Measurements from ENCODE around the gene PRKN. TPM values are rescaled to one million over a fixed set of nuclear protein-coding genes. Genes with fewer than 3 reads are reported as not detected.
"Not testable (repeated sequence)": the region's sequence is repeated elsewhere in the genome, so short reads cannot be mapped to it uniquely, and the experiment has no call there.

The PRKN gene
- total RNA-seq, 1 donor from 2014 or later, result 5.9 TPM

DNA sequence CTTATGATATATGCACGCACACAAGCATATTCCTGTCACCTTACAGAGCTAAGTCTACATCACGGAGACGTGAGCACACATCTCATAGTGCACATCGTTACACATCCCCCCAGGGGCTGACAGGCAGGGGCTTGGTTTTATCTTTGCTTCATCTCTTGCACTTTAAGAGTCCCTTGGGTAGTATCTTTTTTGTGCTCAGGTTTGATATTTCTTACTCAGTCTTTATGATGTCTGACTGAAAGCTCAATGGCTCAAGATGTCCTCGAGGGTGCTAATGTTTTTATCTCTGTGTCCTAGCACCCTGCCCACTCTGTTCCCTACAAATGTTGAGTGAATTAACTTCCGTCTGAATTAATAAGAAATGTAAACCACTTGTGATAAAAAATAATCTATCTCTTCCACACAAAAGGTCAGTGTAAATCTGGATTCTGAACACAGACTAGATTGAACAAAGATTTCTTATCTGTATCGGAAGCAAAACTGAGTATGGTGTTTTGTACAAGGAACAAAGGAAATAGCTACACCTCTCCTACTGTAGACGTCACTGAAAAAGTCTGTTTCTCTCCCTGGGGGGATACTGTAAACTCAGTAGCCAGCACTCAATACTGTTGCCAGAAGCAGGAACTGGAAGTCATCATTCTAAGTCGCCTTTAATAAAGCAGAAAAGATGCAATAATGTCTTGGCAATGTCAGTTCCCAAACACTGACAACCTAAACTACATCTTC is 195.1 kb downstream of the PRKN start:
- no peak for DNase-seq

DNA sequence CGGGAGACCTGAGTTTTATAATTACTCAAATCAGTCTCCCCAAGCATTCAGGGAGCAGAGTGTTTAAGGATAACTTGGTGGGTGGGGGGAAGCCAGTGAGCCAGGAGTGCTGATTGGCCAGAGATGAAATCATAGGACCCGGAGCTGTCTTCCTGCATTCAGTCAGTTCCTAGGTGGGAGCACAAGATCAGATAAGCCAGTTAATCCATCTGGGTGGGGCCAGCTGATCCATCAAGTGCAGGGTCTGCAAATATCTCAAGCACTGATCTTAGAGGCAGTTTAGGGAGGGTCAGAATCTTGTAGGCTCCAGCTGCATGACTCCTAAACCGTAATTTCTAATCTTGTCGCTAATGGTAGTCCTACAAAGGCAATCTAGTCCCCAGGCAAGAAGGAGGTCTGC is 196.2 kb downstream of the PRKN start:
- not testable (repeated sequence) for DNase-seq

DNA sequence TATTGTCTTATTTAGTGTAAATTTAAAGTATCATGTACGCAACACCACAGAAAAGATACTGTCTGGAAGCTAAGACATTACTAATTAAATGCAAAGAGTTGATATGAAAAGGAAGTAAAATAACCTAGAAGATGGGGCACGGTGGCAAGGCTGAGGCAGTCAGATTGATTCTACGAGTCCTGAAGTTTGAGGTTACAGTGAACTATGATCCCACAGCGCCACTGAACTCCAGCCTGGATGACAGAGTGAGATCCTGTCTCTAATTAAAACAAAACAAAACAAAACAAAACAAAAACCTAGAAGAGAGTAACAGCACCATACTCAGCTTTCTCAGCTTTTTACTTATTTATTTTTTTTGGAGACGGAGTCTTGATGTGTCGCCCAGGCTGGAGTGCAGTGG is 199.0 kb downstream of the PRKN start:
- DNase-seq, result no peak

DNA sequence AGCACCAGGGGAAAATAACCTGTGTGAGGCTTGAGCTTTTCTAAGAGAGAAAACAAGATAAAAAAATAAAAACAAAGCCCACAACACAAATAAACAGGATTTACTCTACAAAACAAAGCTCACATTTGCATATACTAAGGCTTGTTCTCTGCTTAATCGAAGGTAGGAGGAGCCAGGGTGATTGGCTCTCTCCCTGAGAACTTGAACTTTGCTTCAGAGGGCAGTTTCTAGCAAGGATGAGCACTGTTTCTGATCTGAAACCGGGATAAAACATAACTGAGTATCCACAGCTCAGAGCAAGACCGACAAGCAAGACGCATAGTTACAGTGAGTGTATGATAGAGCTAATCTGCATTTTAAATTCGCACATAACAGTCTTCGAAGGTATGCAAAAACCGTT is 200.6 kb downstream of the PRKN start:
- DNase-seq, result no peak

DNA sequence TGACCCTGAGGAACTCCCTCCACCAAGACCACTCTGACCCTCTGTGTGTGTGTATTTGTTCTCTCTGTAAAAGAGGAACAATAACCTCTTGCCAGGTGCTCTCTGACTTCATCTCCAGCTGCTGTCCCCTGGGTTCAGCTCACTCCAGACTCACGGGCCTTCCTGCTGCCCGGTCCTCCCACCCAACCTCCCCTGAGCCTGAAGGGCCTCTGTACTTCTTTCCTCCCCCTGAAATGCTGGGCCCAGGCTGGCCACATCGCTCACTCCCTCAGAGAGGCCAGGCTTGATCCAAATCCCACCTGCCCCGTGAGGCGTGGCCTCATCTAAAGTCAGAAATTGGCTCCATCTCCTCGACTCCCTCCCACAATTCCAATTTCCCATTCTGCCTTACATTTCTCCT is 202.4 kb downstream of the PRKN start:
- no peak for DNase-seq

DNA sequence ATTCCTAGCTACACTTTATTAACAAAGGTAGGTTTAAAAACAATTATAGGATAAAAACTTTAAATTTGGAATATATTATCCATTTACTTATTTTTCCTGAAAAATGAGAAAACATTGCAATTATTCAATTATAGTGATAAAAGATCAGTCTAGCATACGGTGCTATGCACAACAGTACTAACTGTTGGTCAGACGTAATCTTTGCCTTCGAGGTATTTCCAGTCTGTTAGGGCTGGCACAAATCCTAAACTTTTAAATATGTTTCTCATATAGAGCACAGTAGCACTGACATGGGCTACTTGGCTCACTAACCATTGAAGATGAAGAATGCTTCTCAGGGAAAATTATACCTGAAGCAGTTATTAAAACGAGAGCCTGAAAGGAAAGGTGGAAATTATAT is 214.8 kb downstream of the PRKN start:
- DNase-seq, result no peak

DNA sequence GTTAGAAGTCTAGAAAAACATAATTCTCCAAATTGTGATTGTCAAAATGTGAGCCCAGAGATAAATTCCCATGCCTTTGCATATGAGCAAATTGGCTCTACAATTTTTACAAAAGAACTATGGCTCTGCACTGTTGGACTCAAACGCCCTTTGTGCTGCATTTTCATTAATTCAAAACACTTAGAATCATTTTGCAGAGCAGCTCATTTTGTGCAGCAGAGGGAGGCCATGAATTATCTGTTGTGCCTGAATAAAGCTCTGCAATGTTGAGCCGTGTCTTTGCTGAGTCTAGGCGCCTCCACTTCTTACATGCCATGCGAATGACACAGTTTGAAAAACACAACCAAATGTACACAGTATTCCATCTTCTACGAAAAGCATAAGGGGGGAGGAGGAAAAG is 230.2 kb downstream of the PRKN start:
- no peak for DNase-seq

DNA sequence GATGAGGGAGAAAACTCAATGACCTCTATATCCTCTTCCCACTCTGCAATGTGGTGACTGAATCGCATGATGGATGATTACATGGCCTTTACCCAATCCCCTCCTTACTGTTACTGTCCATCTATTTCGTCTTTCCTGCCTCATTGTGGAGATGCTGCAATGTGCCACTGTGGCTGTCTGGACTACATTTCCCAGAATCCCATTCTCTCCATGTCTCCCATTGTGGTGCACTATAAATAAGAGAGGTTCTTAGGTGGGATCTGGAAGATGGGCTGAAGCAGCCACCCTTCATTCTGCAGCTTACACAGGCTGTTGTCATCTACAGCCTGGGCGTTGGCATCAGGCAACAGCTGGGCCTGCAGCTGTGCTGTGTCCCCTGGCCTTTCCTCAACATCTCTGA is 233.6 kb downstream of the PRKN start:
- DNase-seq, result no peak

DNA sequence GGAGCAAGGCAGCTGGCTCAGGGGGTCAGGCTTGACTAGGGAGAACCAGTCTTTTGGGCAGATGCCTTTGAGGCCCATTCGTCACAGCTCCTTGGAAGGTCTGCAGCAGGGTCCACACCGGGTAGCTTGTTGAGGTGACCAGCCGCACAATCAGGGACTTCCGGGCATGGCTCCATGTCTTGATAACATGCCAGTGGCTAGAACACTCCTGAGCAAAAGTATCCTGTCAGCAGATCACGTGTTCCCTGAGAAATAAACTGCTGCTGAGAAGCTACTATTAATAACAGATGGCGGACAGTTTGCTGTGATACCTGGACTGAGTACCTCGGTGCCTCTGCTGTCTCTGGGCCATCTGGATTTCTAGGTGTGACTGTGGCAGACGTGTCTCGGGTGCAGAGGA is 235.9 kb downstream of the PRKN start:
- DNase-seq, result no peak

DNA sequence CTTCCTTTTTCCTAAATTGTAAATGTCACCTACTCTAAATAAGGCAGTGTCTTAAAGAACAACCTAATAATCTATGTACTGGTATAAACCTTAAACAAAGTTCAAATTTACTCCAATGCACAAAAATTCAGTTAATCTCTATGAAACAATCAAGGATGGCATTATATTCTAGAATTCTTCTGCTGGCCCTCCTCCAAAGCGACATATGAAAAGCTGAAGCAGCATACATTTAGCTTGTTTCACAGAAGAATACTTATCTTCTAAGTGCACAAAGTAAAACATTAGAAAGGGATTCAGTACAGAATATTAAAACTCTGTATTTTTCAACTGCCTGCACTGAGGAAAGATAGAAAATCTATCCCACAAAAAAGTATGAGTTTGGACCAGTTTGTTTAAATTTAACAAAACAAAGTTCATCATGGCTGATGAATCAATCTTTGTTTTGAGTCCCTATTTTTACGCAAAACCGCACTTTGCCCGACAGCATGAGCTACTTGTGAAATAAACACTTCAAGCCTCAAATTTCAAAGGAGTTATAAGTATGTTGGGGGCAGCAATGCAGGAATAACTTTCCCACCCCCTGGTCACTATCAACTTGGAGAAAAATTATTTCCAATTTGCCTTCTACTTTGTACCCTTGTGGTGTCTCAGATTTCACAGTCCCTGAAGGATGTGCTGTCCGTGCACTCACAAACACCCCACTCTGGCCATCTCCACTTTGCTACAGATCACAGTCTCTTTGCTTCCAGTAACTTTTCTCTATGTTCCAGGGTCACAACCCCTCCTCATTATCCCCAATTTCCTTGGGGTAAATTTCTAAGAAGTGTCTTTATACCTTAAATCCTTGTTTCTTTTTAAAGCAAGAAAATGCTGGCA is 238.2 kb downstream of the PRKN start:
- DNase-seq, result no peak

DNA sequence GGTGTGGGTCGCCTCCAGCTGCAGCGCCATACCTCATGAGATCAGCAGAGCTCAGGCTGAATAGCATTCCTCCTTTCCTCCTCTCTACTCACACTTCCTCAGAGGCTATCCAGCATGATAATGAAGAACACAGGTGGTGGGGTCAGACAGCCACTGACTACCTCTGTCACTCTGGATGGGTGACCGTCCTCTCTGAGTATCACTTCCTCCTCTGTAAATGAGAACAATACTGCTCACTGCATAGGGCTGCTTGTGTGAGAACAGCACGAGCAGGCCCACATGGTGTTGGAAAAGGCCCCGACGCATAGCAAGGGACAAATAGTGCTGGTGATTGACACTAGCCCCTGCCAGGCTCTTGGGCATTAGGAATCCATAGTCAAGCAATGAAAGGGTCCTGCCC is 239.1 kb downstream of the PRKN start:
- no peak for DNase-seq

DNA sequence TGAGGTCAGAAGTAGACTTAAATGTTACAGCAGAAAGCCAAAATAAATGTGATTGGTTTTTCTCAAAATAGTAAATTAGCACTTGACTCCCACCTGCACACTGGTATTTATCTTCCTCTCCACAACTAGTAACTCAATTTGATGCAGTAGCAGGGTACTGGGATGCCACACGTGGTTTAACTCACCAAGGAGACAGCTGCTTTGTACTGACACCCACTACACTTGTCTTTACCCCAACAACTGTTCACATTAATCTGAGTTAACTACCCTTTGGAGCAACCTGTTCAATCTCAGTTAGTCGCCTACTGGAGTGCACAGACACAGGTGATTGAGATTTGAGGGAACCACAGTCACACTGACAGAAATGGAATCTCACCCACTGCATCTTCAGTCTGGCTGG is 242.1 kb downstream of the PRKN start:
- no peak for DNase-seq

DNA sequence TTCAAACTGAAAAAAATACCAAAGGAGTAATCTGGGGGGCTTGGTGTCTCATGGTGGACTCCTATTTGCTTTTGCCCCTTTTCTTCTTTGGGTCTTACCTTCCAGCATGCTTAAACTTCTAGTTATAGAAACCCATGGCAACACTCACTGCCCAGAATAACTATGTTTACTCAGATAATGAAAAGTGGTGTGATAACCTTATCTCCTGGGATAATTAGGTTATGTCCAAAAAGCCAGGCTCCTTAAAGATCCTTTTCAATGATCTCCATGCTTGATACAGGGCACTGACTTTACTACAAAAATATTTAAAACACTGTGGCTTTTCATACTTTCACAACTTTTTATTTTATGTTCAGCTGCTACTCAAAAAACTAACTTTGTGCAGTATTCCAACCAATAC is 245.6 kb downstream of the PRKN start:
- no peak for DNase-seq

DNA sequence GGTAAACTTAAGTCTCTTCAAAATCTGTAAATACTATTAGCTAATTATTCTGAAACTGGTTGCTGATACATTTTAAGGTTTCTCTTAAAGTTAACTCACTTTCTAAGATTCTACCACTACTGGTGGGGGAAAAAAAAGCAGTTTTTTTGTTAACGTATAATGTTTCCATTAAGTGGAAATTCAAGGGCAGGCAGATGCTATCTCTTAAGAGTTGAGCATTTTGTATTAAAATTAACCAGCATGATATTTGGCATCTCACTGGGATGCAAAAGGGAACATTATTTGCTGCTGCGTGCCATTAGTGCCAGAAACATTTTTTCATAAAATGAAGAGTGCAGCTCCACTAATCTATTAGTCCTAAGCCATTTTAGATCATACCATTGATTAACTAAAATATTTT is 246.2 kb downstream of the PRKN start:
- DNase-seq, result no peak

DNA sequence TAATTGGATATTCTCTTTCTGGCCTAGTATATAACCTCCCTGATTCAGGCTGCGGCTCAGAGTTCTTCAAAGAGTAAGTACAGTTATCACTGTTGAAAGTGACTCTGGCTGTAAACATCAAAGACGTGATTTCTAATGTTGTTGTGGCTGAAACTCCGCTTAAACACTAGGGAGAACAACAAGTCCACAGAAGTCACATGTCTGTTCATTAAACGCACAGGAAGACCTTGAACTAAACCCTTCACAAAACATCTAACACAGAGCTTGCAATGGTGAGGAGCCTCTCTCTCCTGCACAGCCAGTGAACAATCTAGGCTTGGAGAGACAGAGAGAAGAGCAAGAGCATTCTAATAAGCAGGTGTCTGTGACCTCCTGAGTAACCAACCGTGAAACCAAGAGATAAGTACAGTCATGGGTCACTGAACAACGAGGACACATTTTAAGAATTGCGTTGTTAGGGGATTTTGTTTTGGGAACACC is 249.3 kb downstream of the PRKN start:
- DNase-seq, result no peak

DNA sequence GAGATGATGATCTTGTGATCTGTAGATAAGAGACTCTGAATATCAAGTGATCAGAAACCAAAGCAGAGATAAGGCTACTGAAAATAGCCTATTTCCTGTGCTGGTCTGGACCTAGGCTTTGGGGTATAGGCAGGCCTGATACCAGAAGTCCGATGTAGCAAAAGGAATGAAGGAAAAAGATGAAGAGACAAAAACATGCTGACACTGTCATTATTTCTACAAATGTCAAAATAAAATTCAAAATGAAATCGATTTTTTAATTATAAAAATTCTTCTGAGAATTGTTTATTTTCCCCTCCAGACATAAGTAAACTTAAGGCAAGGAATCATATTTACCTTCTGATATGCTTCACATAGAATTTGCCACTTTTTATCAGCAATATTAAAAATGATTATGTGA is 252.8 kb downstream of the PRKN start:
- DNase-seq, result no peak

DNA sequence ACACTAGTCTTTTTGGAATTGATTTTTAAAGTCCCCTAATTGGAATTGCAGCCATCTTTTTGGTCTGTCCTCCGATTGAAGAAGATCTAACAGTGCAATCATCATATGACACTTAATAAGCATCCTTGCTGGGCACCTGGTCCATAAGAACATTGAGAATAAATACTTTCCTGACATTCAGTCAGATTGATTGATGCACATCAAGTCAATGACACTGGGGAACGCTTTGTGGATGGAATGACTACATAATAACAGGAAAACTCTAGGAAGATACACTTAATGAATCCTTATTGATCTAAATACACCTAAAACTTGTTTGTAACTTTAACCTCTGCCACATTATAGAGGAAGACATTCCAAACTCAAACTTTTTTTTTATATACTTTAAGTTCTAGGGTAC is 255.7 kb downstream of the PRKN start:
- DNase-seq, result no peak

DNA sequence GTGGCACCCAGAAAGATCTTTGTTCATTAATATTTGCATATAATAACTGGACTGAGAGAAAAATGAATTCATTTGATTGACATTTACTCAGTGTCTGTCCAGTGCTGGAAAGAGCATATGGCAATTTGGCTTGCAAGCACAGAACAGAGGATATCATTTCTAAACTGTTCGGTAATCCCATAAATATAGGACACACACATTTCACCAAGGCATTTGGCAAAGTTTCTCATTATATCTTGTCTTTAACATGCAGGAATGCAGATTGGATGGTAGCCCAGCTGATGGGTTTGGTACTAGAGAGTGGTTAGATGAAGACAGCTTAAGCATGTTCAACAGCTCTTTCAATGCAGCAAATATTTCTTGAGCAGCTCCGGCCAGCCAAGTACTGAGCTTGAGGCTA is 259.2 kb downstream of the PRKN start:
- no peak for DNase-seq

DNA sequence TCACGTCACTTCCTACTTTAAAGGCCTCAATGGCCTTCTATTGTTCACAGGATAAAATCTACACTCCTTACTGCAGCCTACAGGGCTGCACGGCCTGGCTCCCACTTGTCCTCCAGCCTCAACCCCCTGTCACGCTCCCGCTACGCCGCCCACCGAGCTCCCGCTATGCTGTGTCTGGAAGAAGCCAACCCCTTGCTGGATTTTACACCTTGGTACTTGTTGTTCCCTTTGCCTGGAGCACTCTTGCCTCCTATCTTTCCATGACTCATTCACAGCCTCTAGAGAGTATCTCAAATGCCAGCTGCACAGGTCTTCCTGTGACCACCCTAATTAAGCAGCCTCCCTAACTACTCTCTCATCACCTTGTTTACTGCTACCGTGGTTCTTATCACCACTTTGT is 259.9 kb downstream of the PRKN start:
- peak; percentile 16 for DNase-seq

DNA sequence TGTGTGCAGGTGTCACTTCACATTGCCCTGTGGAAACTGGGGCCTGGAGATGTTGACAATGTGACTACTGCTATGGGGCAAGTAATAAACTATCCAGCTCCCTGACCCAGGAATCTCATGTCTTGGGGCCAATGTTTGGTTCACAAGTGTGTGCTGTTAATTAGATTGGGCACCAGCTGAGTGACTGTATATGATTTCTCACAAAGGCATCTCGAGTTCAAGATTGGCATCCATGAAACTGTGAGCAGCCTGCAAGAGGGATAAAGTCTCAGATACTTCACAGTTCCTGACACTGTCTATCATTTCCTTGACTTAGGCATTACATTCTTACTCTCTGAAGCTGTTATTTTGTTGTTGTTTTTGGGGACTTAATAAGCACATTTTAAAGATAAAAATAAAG is 264.0 kb downstream of the PRKN start:
- no peak for DNase-seq

DNA sequence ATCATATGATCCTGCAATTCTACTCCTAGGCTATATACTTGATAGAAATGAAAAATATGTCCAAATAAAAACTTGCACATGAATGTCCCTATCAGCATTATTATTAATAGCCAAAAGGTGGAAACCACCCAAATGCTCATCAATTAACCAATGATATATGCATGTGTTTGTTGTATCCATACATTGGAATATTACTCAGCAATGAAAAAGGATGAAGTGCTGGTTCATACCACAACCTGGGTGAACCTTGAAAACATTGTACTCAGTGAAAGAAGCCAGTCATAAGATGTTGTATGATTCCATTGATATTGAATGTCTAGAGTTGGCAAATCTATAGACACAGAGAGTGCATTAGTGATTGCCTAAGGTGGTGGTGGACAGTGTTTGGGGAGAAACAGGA is 267.6 kb downstream of the PRKN start:
- no peak for DNase-seq

DNA sequence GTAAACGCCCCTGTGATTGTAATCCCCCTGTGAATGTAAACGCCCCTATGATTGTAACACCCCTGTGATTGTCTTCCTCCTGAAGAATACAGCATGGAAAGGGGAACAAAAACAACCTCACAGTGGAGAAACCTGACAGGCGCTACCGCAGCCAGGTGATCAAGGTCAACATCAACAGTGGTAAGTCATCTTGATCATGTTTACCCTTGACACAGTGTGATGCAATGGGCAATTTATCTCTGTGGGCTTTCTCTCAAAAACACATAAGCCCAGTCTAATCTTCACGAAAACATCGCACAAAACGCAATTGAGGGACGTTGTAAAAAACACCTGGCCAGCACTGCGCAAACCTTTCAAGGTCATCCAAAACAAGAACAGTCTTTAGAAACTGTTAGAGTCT is 277.2 kb downstream of the PRKN start:
- no peak for DNase-seq

DNA sequence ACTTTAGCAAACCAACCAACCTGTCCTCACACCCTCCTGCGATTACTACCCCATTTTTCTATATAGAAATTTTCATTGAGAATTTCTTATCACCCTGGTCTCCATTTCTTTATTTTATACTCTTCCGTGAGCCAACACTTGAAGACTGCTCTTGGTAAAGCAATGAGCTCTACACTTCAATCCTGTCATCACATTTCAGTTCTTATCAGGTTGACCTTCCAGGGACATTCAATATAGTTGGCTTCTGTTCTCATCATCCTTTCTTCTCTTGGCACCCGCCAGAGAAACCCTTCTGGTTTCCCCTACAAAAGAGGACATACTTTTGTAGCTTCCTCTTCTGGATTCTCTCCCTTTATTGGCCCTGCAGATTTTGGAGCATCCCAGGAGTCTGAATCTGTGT is 279.3 kb downstream of the PRKN start:
- DNase-seq, result no peak

DNA sequence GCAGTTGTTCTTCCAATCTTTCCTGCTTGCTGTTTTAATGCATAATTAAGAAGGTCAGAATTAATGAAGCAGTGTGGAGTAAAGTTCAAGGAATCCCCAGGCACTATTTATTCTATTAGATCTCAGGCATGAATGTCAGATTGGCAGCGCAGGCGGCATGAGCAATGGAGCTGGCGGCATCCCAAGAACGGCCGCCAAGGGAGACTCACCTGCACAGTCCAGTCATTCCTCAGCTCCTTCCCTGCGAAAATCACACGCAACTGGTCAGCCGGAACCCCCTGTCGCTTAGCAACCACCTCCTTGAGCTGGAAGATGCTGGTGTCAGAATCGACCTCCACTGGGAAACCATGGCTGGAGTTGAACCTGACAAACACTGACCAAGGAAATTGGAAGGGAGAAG is 284.5 kb downstream of the PRKN start:
- DNase-seq, result peak; percentile 1

Data from occipital lobe (tissue), 2 donors.